Vagina (tissue), 2 donors: ENCODE results near the gene CSGALNACT2. TPM values are rescaled to one million over a fixed set of nuclear protein-coding genes. Genes with fewer than 3 reads are reported as not detected.

Experiments used
- DNase-seq, 2 donors: peaks; one replicate each; pipeline ENCODE4 v3.0.0-alpha.2; 2017; ENCODE audit errors: extremely low spot score in 2 of 2
- H3K27ac ChIP-seq: fragments of 200-600 bp; sonication (generic); one replicate; pipeline ENCODE4 v1.5.1; 2019
- H3K27me3 ChIP-seq: fragments of 200-600 bp; sonication (generic); one replicate; pipeline ENCODE4 v1.5.1; 2019
- H3K36me3 ChIP-seq, 2 donors: fragments of 200-600 bp; sonication (generic); one replicate each; pipeline ENCODE4 v1.5.1; 2017 to 2019
- H3K4me1 ChIP-seq: fragments of 200-600 bp; sonication (generic); one replicate; pipeline ENCODE4 v1.5.1; 2019
- H3K4me3 ChIP-seq, 2 donors: fragments of 200-600 bp; sonication (generic); 1 replicate in 1 of 2; 2 replicates in 1 of 2; pipeline ENCODE4 v1.5.1; 2016 to 2019
- H3K9me3 ChIP-seq: fragments of 200-600 bp; sonication (generic); one replicate; pipeline ENCODE4 v1.5.1; 2019
- CTCF ChIP-seq, 3 experiments: fragments of 450-650 bp in 2 of 3; fragments of 200-600 bp in 1 of 3; sonication (generic) in 1 of 3; IDR thresholded peaks; one replicate each; pipeline ENCODE4 v1.5.1; 2017 to 2019; ENCODE audit warnings: antibody characterized with exemption in 3 of 3, mild to moderate bottlenecking in 2 of 3, moderate library complexity in 2 of 3
- POLR2A ChIP-seq, 2 donors: fragments of 450-650 bp; IDR thresholded peaks; one replicate each; pipeline ENCODE4 v1.6.1; 2017; ENCODE audit warnings: antibody characterized with exemption in 2 of 2, mild to moderate bottlenecking in 2 of 2, moderate library complexity in 2 of 2
- POLR2AphosphoS5 ChIP-seq, 2 donors: sonication (generic); formaldehyde crosslinking; IDR thresholded peaks; one replicate each; pipeline ENCODE4 v1.9.0; 2017; ENCODE audit warnings: antibody characterized with exemption in 2 of 2, mild to moderate bottlenecking in 2 of 2, low read depth in 1 of 2; ENCODE audit not compliant: insufficient read depth in 1 of 2
- intact Hi-C: fragments of 100-400 bp; cut with DNase I; formaldehyde crosslinking; loops from one replicate; pipeline ENCODE4 v1.15.1; 2023
- total RNA-seq: library from RNA; depleted of rRNA; stranded (reverse); fragments of >200 nt; gene quantifications from one replicate; pipeline ENCODE4 v1.2.3, GENCODE V29; 2016

CSGALNACT2 gene
- total RNA-seq, 1 donor from 2014 or later, result 21.9 TPM

DNA sequence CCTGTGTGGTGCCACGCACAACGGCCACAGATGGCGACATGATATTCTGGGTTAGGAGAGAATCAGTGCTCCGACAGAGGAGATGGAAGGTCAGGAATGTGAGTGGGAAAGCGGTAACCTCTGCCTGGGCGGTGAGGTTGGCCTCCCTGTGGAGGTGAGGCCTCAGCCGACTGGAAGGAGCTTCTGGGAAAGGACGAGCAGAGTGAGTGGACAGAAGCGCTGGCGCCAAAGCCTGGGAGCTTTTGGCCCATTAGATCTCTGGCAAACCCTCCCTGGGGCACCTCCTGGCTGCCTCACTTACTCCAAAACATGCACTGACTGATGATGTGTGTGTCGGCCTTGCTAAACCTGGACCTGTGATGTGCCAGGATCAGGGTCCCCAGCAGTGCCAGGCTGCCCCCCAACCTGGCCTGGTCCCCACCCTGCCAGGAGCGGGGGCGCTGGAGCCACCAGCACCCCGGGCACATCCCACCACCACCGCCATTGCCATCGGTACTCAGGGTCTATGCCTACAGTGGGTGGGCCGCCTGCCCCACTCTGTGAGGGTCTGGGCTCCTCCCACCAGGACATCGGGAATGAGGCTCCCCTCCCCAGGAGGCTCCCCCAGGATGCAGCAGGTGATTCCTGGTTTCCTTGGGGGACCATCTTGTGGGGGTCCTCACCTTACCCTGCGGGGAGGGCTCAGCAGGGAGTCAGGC is 77.7 kb downstream of the CSGALNACT2 start:
- Histone ChIP-seq H3K9me3 (no peaks in the 10 kb centered on the region), H3K27me3 (no peaks in the 10 kb centered on the region), H3K27ac (no peak overlapping the region), H3K4me3 (no peak overlapping the region), H3K36me3 (no peaks in the 10 kb centered on the region), H3K4me1 (no peaks in the 10 kb centered on the region)
- no peak for DNase-seq
- TF ChIP-seq CTCF (IDR thresholded peaks at IDR 0.05), result no peak
- no peak for TF ChIP-seq POLR2A (IDR thresholded peaks at IDR 0.05)
- TF ChIP-seq POLR2AphosphoS5 (IDR thresholded peaks at IDR 0.05; ENCODE audit: insufficient read depth in 1 of 2, low read depth in 1 of 2), result no peak
- intact Hi-C loops, result no loop called here

DNA sequence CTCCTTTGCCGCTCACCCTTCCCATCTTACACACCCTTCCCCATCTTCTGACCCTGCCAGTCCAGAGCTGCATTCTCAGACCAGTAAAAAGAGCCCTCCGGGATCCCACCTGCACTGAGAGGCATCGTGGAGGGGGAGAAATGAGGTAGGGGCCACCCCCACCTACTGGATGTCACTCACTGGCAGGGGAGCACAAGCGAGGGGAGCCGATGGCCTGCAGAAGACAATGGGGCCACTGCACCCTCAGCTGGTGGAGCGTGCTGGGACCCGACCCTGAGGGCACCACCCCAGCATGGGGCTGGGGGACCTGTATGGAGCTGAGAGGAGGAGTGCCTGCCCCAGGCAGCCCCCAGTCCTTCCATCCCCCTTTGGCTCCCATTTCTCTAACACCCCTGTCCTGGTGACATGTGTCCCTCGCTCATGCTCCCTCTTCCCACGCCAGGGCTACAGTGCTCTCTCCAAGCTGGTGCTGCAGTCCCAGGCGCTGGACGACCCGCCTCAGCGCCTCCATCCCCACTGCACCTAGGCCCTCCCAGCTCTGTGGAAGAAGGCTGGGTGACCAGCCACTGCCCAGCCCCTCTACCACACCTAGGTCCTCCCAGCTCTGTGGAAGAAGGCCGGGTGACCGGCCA is 78.8 kb downstream of the CSGALNACT2 start:
- no peak overlapping the region for H3K27ac ChIP-seq
- no peaks in the 10 kb centered on the region for H3K27me3 ChIP-seq
- intact Hi-C loops, result no loop called here
- TF ChIP-seq POLR2A (IDR thresholded peaks at IDR 0.05) (no peak), POLR2AphosphoS5 (IDR thresholded peaks at IDR 0.05; ENCODE audit: insufficient read depth in 1 of 2, low read depth in 1 of 2) (no peak), CTCF (IDR thresholded peaks at IDR 0.05) (no peak)
- H3K4me1 ChIP-seq, result no peaks in the 10 kb centered on the region
- DNase-seq, result no peak
- H3K9me3 ChIP-seq, result no peaks in the 10 kb centered on the region
- H3K36me3 ChIP-seq, result no peaks in the 10 kb centered on the region
- H3K4me3 ChIP-seq, result no peak overlapping the region

GRCh38 chr10:43217563-43218205 is 79.4 kb downstream of the CSGALNACT2 start:
- TF ChIP-seq POLR2AphosphoS5 (IDR thresholded peaks at IDR 0.05; ENCODE audit: insufficient read depth in 1 of 2, low read depth in 1 of 2) (no peak), POLR2A (IDR thresholded peaks at IDR 0.05) (no peak), CTCF (IDR thresholded peaks at IDR 0.05) (no peak)
- Histone ChIP-seq H3K27ac (no peak overlapping the region), H3K9me3 (no peaks in the 10 kb centered on the region), H3K27me3 (no peaks in the 10 kb centered on the region), H3K36me3 (no peaks in the 10 kb centered on the region), H3K4me1 (no peaks in the 10 kb centered on the region), H3K4me3 (no peak overlapping the region)
- no peak for DNase-seq
- intact Hi-C loops, result no loop called here

DNA sequence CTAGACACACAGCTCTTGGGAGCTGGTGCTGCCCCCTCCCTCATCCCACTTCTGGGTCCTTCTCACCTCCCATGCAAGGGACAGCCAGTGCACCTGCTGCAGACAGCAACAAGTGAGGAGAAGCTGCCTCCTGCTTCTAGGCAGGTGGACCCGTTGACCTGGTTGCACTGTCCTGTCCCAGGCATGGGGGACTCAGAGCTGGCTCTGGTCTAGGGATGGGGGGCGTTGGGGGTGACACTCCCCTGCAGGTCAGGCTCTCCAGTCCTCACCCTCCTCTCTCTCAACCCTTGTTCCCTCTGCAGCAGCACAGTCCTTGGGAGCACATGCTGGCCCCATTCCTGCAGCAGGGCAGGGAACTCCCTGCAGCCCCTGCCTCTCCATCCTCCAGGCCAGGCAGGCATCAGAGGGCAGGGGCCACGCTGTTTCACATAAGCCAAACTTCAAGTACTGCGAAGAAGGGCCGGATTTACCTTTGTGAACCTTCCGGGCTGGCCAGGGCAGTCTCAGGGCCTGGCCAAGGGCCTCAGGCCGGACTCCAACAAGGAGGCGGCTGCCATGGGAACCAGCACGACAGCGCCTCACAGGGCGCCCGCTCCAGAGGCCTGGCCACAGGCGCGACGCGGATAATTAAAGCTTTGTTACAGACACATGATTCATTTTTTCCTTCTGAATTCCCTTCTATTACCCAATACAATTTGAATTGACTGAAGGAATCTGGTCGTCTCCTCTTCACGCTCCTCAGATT is 80.1 kb downstream of the CSGALNACT2 start:
- no peak overlapping the region for H3K27ac ChIP-seq
- TF ChIP-seq POLR2AphosphoS5 (IDR thresholded peaks at IDR 0.05; ENCODE audit: insufficient read depth in 1 of 2, low read depth in 1 of 2) (no peak), CTCF (IDR thresholded peaks at IDR 0.05) (no peak), POLR2A (IDR thresholded peaks at IDR 0.05) (no peak)
- intact Hi-C loops, result no loop called here
- H3K4me3 ChIP-seq, result no peak overlapping the region
- DNase-seq, result no peak
- H3K27me3 ChIP-seq, result no peaks in the 10 kb centered on the region
- no peaks in the 10 kb centered on the region for H3K36me3 ChIP-seq
- H3K9me3 ChIP-seq, result no peaks in the 10 kb centered on the region
- H3K4me1 ChIP-seq, result no peaks in the 10 kb centered on the region
